Activated T-helper 9 cell treated with anti-CD3 and anti-CD28 coated beads, Interleukin-2, amount 50 U/mL, for 16 hours (primary cell): ENCODE data around the gene RFNG.

Experiments
- DNase-seq: peaks from one replicate; pipeline ENCODE4 v3.0.0-alpha.2; 2020; ENCODE audit warnings: low read depth

Gene RFNG

DNA sequence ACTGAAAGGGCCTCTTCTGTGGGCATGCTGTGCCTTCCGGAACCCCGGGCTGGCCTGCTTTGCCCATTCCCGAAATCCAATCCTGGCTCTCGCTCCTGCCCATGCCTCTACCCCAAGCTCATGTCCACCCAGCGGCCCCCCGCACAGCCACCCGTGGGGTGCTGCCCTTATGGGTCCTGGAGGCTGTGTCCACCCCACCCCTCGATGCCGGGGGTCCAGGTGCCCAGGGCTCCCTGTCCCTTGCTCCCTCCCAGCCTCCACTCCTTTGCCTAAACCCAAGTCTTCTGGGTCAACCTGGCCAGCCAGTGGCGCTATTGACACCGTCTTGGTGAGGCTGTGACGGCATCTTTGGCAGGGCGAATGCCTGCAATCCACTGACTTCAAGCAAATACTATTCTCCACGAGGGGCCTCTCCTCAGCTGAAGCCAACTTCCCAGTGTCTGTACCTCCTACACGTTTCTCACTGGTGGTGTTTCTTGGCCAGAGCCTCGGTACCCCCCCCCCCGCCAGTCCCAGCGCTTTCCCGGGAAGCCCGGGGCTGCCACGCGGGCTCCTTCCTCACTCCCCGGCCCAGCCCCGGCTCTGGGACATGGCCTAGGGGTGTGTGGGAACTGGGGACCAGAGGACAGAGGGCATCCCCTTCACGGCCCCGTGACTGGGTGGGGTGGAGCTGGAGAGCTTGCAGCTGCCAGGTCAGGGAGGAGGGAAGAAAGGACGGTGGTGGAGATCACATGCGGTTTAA is 26.2 kb upstream of the RFNG start:
- DNase-seq, result no peak

GRCh38 chr17:82076785-82077591 is 25.4 kb upstream of the RFNG start:
- no peak for DNase-seq

DNA sequence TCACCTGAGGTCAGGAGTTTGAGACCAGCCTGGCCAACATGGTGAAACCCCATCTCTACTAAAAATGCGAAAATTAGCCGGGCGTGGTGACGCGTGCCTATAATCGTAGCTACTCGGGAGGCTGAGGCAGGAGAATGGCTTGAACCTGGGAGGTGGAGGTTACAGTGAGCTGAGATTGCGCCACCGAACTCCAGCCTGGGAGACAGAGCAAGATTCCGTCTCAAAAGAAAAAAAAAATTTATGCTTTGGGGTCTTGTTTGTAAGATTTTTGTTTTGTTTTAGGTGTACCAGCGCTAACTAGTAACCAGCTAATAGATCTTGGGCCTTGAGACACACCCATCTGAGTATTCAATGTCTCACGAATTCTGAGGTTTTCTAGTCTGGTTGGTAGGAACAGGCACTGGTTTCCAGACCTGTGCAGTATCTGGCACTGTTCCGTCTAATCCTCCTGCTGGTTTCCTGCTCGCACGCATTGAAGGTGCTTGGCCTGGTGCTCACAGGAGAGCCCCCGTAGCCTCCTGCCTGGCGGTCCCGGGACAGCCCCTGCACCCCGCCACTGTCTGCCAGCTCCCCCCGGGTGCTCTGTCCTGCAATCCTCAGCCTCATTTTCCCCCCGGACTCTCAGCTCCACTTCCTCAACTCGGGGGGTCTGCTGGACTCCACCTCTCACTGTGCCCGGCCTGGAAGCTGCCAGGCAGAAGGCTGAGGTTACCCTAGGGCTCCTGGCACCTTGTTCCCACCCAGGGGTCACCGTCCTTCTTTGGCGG is 24.6 kb upstream of the RFNG start:
- no peak for DNase-seq

- no peak for DNase-seq
These were observed 21.8 kb upstream of the RFNG start for GRCh38 chr17:82073446-82073845.

DNA sequence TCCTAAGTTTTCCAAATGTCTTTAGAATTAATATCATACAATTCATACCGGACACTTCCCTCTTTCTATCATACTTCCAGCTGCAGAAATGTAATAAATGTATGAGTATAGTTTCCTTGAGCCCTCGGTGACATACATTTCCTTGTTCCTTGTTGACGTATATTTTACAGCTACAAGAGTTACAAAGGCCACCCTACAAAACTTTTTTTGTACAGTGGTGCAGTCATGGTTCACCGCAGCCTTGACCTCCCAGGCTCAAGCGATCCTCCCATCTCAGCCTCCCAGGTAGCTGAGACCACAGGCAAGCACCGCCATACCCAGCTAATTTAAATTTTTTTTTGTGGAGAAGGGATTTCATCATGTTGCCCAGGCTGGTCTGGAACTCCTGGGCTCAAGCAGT is 21.2 kb upstream of the RFNG start:
- DNase-seq, result no peak

- DNase-seq, result no peak
These were observed 19.0 kb upstream of the RFNG start for GRCh38 chr17:82070611-82071010.

DNA sequence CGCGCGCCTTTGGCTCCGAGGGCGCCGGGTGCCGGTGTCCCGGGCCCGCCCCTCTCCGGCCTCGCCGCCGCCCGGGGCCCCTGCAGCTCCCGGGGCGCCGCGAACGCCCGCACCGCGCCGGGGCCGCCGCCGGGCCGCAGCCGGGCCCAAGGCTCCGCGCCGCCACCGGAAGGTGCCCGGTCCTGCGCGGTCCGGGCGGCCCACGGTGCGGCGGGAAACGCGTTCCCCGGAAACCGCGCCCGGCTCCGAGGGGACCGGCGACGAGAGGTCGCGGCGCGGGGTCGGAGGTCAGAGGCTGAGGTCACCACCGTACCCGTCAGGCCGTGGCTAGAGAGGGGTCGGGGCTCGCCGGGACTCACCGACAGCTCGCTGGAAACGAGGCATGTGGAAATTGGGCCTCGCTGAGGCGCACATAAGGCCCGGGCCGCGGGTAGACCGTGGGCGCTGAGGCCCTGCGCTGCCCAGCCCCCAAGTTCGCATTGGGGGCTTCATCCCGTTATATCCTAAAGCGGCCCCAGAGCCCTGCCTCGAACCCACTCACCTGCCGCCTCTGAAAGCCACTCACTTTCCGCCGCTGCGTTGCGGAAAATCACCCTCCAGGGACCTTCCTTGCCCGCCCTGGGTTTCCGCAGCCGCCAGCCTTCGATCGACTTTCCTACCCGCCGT is 14.2 kb upstream of the RFNG start, which contains the start of gene DUS1L:
TSS of gene DUS1L (minus strand) at position 167 of the 666 bp plus-strand sequence. CDS start 745 bp downstream, outside the sequence.
- peak; percentile 64 for DNase-seq

GRCh38 chr17:82065193-82065637 is 13.6 kb upstream of the RFNG start:
- DNase-seq, result peak; percentile 30

GRCh38 chr17:82064433-82065192 is 13.0 kb upstream of the RFNG start:
- no peak for DNase-seq

- DNase-seq, result no peak
These were observed 12.1 kb upstream of the RFNG start for GRCh38 chr17:82063424-82064415.

DNA sequence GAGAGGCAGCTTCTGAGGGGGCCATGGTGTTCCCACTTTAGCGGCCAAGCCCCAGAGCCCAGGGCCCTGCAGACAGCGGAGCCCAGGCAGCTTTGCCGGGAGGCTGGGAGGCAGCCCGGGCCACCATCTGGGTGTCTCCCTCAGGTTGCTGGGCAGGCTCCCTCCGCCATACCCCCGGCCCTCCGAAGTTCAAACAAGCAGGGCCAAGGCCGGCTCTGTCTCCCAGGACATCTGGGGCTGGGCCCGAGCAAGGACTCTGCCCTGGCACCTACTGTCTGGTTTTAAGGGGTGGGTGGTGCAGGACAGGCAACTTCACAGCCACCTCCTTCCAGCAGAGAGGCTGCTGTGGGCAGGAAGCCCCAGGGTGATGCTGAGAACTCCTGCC is 11.4 kb upstream of the RFNG start:
- DNase-seq, result no peak

DNA sequence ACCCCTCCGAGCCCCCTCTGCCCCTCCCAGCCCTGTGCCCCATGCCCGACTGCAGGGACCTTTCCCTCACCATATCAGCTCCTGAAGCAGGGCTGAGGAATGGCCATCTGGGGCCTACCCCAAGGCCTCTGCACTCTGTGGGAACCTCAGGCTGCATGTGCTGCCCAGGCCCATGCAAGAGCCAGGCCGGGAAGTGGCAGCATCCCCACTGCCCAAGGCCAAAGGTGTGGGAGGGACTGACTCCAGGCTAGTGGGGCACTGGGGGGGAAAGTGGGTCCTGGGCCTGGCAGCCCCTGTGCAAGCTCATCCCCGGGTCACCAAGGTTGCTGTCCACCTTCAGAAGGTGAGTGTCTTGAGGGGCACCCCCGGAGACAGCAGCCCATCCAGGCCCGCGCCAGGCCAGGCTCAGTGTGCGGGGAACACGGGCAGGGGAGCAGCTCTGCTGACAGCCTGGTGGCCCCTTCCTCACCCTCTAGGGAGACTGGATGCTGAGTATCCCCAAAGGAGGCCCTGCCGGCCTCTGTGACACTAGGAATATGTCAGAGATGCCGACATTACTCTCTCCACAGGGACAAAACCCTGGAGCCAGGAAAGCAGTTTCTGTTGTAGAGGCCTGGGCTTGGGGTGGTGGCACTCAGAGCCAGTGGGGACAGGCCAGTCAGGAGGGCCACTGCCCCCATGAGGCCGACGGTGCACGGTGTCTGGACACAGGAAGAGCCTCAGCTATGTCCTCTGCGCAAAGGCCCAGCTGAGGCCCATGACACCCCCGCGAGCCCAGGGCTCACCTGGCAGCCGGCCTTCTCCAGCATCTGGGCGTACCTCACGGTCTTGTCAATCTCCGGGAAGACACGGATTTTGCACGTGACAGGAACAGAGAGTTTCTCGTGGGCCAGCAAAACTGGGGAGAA is 10.7 kb upstream of the RFNG start:
- DNase-seq, result no peak

GRCh38 chr17:82061047-82061925 is 9.7 kb upstream of the RFNG start:
- DNase-seq, result no peak

DNA sequence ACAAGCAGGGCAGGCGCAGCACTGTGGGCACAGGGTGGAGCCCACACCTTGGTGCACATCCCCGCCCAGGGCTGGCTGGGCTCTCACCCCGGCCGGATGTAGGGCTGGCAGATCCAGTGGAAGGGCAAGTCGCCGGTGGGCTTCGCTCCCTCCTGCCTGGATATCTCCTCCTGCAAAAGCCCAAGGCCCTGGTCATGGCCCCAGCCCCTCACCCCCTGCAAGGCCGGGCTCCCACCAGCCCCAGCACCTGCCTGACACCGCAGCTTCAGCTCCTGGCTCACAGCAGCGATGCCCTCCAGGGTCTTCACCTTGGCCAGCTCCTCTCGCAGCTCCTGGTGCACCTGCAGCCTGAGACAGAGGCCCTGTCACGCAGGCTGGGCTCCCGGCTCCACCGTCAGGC is 9.0 kb upstream of the RFNG start:
- no peak for DNase-seq

DNA sequence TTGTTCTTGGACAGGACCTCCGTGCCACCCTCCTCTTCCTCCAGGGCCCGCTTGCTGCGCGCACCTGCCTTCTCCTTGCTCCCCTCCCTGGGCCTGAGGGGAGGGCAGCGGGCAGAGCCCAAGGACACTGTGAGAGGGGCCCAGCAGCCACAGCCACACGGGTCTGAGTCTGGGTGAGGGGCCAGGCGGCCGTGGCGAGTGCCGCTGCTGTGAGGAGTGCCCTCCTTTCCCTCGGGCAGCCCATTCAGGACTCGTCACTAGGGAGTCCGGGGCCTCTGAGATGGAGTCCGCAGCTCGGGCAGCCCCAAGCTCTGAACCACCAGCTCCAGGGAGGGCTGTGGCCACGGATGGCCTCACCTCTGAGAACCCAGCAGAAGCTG is 8.4 kb upstream of the RFNG start:
- DNase-seq, result no peak

DNA sequence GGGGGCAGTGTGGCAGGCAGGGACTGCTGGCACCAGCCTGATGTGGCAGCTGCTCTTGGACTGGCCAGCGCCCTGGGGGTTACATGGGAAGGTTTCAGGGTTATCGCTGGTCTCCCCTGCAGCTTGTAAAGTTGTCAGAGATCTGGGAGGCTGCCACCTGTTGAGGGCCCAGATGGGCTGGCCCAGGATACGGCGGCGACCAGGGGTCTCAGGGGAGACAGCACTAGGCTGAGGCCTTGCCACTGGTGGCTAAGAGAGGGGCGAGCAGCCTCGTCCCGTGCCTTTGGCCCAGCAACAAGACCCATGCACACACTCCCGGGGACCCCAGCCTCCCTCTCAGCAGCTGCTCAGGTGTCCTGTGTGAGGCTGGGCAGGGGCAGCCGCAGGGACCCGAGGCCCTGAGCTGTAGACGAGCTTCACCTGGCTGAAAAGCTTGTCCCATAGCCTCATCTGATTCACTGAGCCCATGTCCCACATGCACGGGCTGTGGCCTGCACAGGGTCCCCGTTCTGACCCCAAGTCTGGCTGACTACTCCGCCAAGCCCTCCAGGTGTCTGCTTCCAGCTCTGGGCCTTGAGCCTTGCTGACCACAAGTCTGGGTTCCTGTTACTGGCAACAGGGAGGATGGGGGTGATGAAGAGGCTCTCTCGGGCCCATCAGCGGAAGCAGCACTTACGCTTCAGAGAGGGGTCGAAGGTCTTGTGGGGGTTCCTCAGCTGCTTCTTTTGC is 7.8 kb upstream of the RFNG start:
- DNase-seq, result no peak

DNA sequence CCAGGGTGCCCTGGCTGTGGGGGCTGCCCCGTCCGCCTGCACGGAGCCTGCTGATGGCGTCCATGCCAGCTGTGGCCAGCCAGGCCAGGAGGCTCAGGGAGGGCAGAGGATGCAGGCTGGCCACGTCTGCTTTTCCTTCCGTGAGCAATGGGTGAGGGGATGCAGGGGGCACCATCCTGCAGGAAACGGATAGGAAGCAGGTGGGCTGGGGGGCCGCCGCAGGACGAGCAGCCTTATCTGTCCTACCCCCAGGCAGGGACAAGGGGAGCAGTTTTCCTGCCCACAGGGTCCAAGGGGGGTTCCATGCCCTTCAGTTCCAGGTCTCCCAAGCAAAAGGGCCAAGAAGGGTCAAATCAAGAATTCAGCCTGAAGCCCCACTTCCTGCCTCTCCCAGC is 7.2 kb upstream of the RFNG start:
- DNase-seq, result no peak
